Measurements from ENCODE around the gene CLEC4M.

CLEC4M gene

DNA sequence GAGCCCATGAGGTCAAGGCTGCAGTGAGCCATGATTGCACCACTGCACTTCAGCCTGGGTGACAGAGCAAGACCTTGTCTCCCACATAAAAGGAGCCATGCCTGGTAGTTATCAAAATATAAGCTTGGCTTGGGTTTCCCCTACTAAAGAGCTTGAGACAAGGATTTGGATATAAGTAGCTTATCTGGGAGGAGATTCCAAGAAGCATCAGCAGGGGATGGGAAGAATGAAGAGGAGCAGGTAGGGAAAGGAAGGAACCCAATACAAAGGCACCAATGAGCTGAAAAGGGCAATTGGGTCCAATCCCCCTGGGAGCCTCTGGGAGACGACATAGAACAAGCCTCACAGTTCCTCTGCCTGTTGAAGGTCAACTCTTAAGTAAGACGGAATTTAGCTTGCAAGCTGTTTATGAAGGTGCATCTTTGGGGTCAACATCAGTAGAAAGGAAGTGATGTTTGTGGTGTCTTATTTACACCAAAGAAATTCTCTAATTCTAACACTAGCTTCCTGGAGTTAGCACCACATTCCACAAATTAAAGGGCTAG, 23.8 kb upstream of the CLEC4M start:
- TF ChIP-seq, protein P1, sequence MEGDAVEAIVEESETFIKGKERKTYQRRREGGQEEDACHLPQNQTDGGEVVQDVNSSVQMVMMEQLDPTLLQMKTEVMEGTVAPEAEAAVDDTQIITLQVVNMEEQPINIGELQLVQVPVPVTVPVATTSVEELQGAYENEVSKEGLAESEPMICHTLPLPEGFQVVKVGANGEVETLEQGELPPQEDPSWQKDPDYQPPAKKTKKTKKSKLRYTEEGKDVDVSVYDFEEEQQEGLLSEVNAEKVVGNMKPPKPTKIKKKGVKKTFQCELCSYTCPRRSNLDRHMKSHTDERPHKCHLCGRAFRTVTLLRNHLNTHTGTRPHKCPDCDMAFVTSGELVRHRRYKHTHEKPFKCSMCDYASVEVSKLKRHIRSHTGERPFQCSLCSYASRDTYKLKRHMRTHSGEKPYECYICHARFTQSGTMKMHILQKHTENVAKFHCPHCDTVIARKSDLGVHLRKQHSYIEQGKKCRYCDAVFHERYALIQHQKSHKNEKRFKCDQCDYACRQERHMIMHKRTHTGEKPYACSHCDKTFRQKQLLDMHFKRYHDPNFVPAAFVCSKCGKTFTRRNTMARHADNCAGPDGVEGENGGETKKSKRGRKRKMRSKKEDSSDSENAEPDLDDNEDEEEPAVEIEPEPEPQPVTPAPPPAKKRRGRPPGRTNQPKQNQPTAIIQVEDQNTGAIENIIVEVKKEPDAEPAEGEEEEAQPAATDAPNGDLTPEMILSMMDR (IDR thresholded peaks at IDR 0.05; ENCODE audit: insufficient read depth, low read length, missing control alignments) = no peak
- DNase-seq (ENCODE audit: low read depth, low spot score) = no peak
- H3K4me3 ChIP-seq (ENCODE audit: low read depth, low read length) = no peak overlapping the region
- POLR2A ChIA-PET = no interaction called here
- CTCF ChIA-PET = interaction anchor here (1.0 kb wide), 1 partner anchor 58 kb away, joined by 3 read pairs; the partner anchor contains the start of gene TRAPPC5

DNA sequence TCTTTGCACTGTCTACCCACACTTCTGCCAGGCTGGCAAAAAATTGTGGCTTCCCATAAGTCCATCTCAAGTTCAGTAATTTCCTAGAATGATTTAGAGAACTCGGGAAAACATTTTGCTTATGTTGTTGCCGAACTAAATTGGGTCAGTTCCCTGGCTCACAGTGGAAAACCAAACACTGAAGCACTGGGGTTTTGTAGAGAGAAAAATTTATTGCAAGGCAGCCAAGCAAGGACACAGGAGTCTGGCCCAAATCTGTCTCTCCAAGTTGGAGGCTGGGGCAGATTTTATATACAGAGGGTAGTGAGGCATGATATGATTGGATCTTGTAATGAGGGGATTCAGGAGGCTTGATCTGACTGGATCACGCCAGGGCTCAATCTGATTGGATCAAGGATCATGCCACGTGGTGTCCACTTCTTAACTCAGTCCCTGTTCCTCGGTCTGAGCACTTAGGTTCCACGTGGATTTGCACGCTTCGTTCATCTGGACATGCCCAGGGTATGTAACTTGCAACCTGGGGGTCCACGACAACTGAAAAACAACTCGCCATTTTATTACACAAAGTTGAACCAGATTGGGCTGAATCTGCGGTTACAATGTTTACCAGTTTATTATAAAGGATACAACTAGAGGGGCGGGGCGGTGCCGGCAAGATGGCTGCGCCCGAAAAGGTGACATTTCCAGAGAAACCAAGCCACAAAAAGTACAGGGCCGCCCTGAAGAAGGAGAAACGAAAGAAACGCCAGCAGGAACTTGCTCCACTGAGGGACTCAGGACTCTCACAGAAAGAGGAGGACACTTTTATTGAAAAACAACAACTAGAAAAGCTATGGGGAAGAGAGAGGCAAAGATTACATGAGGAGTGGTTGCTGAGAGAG, 23.0 kb upstream of the CLEC4M start:
- TF ChIP-seq, protein P1 (IDR thresholded peaks at IDR 0.05; ENCODE audit: insufficient read depth, low read length, missing control alignments) = no peak
- no peak overlapping the region for H3K4me3 ChIP-seq (ENCODE audit: low read depth, low read length)
- DNase-seq (ENCODE audit: low read depth, low spot score) = no peak
- POLR2A ChIA-PET = no interaction called here
- CTCF ChIA-PET = no interaction called here

DNA sequence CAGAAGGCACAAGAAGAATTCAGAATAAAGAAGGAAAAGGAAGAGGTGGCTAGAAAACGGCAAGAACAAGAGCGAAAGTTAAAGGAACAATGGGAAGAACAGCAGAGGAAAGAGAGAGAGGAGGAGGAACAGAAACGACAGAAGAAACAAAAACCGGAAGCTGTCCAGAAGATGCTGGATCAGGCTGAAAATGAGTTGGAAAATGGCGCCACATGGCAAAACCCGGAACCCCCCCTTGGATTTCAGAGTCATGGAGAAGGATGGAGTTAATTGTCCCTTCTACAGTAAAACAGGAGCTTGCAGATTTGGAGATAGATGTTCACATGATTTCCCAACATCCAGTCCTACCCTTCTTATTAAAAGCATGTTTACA, 22.4 kb upstream of the CLEC4M start:
- no peak overlapping the region for H3K4me3 ChIP-seq (ENCODE audit: low read depth, low read length)
- ChIA-PET POLR2A (no interaction called here), CTCF (no interaction called here)
- TF ChIP-seq, protein P1 (IDR thresholded peaks at IDR 0.05; ENCODE audit: insufficient read depth, low read length, missing control alignments) = no peak
- DNase-seq (ENCODE audit: low read depth, low spot score) = no peak

DNA sequence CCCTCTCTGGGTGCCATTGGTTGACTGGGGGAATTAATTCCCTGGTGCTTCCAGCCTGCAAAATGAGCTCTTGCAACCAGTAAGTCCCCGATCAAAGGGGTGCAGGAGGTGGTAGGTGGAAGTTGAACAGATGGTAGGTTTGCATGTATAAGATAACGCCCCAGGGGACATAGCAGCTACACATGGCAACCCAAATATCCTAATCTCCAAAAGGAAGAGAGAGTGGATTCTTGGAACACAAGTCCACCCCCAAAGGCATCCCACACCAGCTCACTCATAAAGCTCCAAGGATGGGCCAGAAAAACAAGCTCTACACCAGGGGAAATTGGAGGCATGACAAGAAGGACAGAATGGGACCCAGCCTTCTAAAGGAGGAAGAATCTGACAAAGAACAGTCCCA, 20.5 kb upstream of the CLEC4M start:
- DNase-seq (ENCODE audit: low read depth, low spot score) = no peak
- POLR2A ChIA-PET = no interaction called here
- CTCF ChIA-PET = interaction anchor here (1.9 kb wide), 1 partner anchor 62 kb away, joined by 5 read pairs; the partner anchor contains the start of gene TRAPPC5
- TF ChIP-seq, protein P1 (IDR thresholded peaks at IDR 0.05; ENCODE audit: insufficient read depth, low read length, missing control alignments) = no peak
- H3K4me3 ChIP-seq (ENCODE audit: low read depth, low read length) = no peak overlapping the region

GRCh38 chr19:7742991-7743390, 20.1 kb upstream of the CLEC4M start:
- POLR2A ChIA-PET = no interaction called here
- CTCF ChIA-PET = interaction anchor here (1.9 kb wide), 1 partner anchor 62 kb away, joined by 5 read pairs; the partner anchor contains the start of gene TRAPPC5
- DNase-seq (ENCODE audit: low read depth, low spot score) = no peak
- TF ChIP-seq, protein P1 (IDR thresholded peaks at IDR 0.05; ENCODE audit: insufficient read depth, low read length, missing control alignments) = no peak
- no peak overlapping the region for H3K4me3 ChIP-seq (ENCODE audit: low read depth, low read length)

GRCh38 chr19:7743425-7743841, 19.6 kb upstream of the CLEC4M start:
- POLR2A ChIA-PET = no interaction called here
- CTCF ChIA-PET = interaction anchor here (1.9 kb wide), 1 partner anchor 63 kb away, joined by 5 read pairs; the partner anchor contains the start of gene TRAPPC5
- TF ChIP-seq, protein P1 (IDR thresholded peaks at IDR 0.05; ENCODE audit: insufficient read depth, low read length, missing control alignments) = no peak

More at GRCh38 chr19:7743425-7743841, 19.6 kb upstream of the CLEC4M start:
- no peak for DNase-seq (ENCODE audit: low read depth, low spot score)
- H3K4me3 ChIP-seq (ENCODE audit: low read depth, low read length) = no peak overlapping the region

Measured in AG04449 (cell line).